Activated effector memory CD4-positive, alpha-beta T cell treated with anti-CD3 and anti-CD28 coated beads, Interleukin-2, amount 50 U/mL, for 16 hours (primary cell): ENCODE results near the gene ZFYVE16.
"Not testable (repeated sequence)": the region's sequence is repeated elsewhere in the genome, so short reads cannot be mapped to it uniquely, and the experiment has no call there.

Experiments used
- DNase-seq: peaks from one replicate; pipeline ENCODE4 v3.0.0-alpha.2; 2020

Gene ZFYVE16

GRCh38 chr5:80491296-80491695 lies 83.4 kb downstream of the ZFYVE16 start:
- no peak for DNase-seq

GRCh38 chr5:80492741-80493140 lies 84.9 kb downstream of the ZFYVE16 start:
- DNase-seq, result no peak

GRCh38 chr5:80493443-80493842 lies 85.6 kb downstream of the ZFYVE16 start:
- DNase-seq, result not testable (repeated sequence)

- no peak for DNase-seq
Observed at GRCh38 chr5:80495891-80496290, 88.0 kb downstream of the ZFYVE16 start.

DNA sequence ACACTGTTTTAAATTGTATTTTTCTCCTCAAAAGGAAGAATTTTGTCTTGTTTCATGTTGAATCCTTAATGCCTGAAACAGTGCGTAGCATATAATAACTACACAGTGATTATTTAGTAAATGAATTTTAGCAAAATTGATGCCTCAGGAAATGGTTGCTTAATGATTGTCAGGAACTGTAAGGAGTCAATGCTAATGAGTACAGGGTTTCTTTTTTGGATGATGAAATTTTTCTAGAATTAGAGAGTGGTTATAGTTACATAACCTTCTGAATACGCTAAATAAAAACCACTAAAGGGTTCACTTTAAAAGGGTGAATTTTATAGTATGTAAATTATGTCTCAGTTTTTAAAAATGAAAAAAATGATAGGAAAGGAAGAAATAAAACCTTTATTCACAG lies 94.9 kb downstream of the ZFYVE16 start:
- no peak for DNase-seq

- no peak for DNase-seq
Observed at GRCh38 chr5:80503641-80504040, 95.8 kb downstream of the ZFYVE16 start.

DNA sequence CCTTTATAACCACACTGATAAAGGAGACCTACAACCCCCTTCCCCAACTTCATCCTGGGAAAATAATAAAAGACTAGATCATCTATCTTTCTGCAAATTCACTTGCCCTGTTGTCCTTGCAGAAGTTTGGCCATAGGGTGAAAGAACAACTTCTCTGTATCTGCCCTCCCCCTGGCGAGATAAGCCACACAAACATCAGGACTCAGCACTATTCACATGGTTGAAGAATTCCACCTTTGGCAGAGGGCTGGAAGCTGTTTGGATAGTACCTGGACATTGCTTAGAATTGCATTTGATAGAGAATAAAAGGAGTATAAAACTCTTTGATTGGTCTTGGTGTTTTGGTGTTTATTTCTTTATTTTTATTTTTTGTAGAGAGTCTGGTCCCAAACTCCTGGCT lies 97.0 kb downstream of the ZFYVE16 start:
- DNase-seq, result no peak

GRCh38 chr5:80507663-80508062 lies 99.8 kb downstream of the ZFYVE16 start:
- DNase-seq, result no peak

GRCh38 chr5:80508844-80509243 lies 101.0 kb downstream of the ZFYVE16 start:
- DNase-seq, result no peak

DNA sequence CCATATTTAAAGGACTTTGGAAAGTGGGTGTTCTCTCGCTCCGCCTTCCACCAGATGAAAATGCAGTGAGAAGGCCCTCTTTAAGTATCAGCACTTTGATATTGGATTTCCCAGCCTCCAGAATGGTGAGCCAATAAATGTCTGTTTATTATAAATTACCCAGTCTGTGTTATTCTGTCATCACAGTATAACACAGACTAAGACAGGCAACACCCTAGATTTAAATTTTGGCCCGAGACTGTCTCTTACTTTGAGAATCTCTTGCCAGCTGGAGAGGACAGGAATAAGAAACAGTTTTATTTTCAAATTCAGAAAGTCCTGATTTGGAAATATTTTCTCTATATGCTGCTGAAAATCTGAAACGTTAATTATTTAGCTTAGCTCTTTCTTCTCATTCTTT lies 101.5 kb downstream of the ZFYVE16 start:
- DNase-seq, result no peak

DNA sequence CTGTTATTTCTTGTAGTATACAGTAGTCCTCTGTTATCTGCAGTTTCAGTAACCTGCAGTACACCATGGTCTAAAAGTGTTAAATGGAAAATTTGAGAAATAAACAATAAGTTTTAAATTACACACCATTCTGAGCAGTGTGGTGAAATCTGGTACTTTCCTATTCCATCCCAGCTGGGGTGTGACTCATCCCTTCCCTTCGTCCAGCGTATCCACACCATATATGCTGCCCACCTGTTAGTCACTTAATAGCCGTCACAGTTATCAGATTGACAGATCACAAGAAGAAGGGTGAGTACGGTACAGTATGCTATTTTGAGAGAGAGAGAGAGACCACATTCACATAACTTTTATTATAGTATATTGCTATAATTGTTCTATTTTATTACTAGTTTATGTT lies 109.0 kb downstream of the ZFYVE16 start:
- no peak for DNase-seq
